Bronchial epithelial cell (primary cell): Measurements from ENCODE around the gene HOTAIR. TPM values are rescaled to one million over a fixed set of nuclear protein-coding genes. Genes with fewer than 3 reads are reported as not detected.

Experiments
- DNase-seq: peaks from one replicate; pipeline ENCODE4 v3.0.0-alpha.2; 2010; ENCODE audit warnings: low read depth
- FAIRE-seq: peaks from 2 replicates; lab custom pipeline; 2011; peaks lifted over from hg19 to GRCh38; lab: Jason Lieb, UNC
- H3K27me3 ChIP-seq: 2 replicates; pipeline ENCODE4 v1.5.1; 2011; ENCODE audit warnings: low read length; ENCODE audit not compliant: control insufficient read depth, insufficient read depth
- H3K36me3 ChIP-seq: 2 replicates; pipeline ENCODE4 v1.5.1; 2011; ENCODE audit warnings: low read length; ENCODE audit not compliant: control insufficient read depth, insufficient read depth
- H3K4me3 ChIP-seq: 2 replicates; pipeline ENCODE4 v1.5.1; 2011; ENCODE audit warnings: mild to moderate bottlenecking, low read depth, low read length, control low read depth
- total RNA-seq: library from RNA; depleted of rRNA; stranded (reverse); fragments of >200 nt; gene quantifications from 2 replicates; pipeline ENCODE4 v1.2.1, GENCODE V29; 2014
- TF ChIP-seq, protein P1 (sequence below): IDR thresholded peaks from 2 replicates; pipeline ENCODE4 v1.5.1; 2011; ENCODE audit warnings: mild to moderate bottlenecking, moderate library complexity, low read length, control low read depth, inconsistent platforms; ENCODE audit not compliant: insufficient read depth, severe bottlenecking

Gene HOTAIR
- total RNA-seq, 1 donor from 2014 or later = not detected

DNA sequence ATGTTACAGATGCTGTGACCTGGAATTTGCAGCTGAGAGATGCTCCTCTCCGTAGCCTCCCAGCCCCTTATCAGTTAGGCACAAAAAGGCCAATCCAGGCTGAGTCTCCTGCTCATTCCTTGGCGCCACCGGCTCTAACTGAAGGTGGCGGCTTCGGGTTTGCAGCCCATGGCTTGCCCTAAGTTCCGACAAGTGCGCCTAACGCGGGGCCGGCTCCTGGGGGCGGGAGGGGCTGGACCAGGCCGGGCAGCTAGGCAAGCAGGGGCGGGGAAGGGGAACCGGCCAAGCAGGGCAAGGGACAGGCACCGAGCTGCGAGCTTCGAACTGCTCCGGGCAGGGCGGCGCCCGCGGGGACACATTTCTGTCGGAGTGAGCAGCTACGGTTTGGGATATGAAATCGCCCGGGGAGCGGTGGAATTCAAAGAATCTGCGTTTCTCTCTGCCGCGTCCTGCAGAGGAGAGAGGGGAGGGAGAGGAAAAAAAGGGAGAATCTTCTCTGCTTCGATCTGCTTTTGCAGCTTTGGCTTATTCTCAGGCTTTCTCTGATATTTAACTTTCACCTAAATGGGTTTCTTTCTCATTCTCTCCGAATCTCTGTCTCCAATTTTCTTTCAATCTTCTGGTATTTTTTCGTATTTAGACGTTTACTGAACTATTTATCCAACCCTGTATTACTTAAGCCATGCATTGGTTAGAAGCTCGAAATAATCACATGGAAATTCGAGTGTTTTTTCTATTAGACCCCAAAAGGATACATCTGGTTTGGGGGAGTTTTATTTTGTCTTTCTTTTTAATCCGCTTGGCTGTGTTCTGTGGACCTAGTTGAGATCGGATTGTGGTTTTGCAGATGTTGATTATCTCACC, 21.7 kb downstream of the HOTAIR start:
- no peak for DNase-seq
- Histone ChIP-seq H3K4me3 (no peak overlapping the region), H3K36me3 (no peaks in the 10 kb centered on the region), H3K27me3 (peaks cover 84% of the 10 kb centered on the region)
- FAIRE-seq = no peak
- TF ChIP-seq, protein P1, sequence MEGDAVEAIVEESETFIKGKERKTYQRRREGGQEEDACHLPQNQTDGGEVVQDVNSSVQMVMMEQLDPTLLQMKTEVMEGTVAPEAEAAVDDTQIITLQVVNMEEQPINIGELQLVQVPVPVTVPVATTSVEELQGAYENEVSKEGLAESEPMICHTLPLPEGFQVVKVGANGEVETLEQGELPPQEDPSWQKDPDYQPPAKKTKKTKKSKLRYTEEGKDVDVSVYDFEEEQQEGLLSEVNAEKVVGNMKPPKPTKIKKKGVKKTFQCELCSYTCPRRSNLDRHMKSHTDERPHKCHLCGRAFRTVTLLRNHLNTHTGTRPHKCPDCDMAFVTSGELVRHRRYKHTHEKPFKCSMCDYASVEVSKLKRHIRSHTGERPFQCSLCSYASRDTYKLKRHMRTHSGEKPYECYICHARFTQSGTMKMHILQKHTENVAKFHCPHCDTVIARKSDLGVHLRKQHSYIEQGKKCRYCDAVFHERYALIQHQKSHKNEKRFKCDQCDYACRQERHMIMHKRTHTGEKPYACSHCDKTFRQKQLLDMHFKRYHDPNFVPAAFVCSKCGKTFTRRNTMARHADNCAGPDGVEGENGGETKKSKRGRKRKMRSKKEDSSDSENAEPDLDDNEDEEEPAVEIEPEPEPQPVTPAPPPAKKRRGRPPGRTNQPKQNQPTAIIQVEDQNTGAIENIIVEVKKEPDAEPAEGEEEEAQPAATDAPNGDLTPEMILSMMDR = no peak

DNA sequence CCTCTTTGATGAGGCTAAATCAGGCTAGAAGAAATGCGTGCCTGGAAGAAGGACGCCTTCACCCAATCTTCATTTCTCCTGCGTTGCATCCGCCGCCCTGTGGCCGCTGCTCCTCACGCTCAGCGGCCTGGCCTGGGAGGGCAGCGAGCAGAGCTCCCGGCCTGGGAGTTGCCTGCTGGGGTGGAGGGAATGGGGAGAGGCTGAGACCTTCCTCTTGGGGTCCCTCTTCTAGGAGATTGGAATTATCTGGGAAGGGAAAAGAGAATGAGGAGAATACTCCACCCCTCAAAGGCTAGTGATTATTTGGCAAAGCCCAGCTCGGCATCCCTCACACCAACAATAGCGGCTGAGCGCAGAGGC, 22.4 kb downstream of the HOTAIR start:
- no peak for DNase-seq
- Histone ChIP-seq H3K36me3 (no peaks in the 10 kb centered on the region), H3K27me3 (peaks cover 79% of the 10 kb centered on the region), H3K4me3 (no peak overlapping the region)
- FAIRE-seq = no peak
- TF ChIP-seq, protein P1 = no peak

DNA sequence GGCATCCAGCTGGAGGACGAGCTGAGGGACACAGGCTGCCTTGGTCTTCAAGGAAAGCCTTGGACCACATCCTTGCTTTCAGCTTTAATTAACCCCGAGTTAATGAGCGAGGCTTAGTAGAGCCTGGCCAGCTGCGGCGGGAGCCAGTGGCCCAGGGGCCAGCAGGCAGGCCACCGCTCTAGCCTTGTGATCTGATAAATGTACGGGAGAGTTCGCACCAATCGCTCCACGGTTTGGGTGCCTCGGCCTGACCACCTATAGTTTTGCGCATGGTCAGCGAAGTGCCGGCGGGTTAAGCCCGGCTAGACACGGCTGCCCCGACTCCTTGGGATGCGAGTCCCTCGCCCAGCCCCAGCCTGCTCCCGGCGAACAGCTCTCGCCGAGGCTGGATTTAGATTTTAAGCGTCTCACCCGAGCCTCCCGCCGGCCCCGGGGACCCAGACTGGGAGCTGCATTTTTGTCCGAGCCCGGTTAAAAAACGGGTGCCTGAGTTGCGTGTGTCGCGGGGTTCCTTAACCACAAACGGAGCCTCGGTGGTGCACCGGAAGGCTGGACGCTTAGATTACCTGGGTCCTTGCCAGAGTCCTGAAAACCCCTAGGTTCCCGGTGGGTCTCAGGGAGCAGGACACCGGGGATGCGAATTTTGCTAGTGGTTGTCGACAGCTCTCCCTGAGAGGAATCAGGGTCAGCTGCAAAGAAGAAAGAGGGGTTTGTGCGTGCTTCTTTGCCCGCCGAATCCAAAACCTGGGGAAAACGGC, 23.0 kb downstream of the HOTAIR start:
- H3K27me3 ChIP-seq = peaks cover 75% of the 10 kb centered on the region
- no peak overlapping the region for H3K4me3 ChIP-seq
- DNase-seq (no peak), FAIRE-seq (no peak)
- TF ChIP-seq, protein P1 = no peak
- no peaks in the 10 kb centered on the region for H3K36me3 ChIP-seq

DNA sequence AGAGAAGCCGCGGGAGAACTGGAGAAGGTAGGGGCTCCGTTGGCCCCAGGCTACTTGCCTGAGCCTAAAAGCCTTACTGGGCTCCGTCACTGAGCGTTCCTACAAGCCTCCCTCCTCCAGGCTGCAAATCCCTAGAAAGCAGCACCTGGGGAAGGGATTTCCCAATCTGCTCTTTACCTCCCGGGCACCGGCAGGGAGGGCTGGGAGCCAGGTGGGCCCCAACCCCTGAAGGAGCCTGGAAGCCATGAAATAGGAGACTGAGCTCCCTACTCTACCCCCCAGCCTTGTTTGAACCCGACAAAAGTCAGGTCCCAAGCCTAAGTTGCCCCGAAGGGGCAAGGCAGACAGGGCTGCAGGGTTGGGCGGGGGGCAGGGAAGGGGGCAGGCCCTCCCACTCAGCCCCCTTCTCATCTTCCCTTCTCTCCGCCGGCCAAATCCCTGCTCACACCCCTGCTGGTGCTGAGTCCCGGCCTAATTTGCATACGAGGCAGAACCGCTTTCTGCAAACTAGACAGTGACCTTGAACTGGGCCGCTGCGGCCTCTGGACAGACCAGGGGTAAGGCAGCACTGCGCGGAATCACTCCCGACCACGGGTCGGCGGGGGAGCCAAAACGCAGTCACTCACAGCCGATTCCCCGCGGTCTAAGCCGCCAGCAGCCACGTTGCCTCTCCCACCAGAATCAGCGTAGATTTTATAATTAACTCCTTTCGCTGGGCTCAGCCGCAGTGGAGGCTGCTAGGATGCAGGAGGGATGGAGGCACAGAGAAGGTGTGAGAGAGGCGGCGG, 23.8 kb downstream of the HOTAIR start:
- FAIRE-seq (no peak), DNase-seq (no peak)
- Histone ChIP-seq H3K36me3 (no peaks in the 10 kb centered on the region), H3K4me3 (no peak overlapping the region), H3K27me3 (peaks cover 72% of the 10 kb centered on the region)
- TF ChIP-seq, protein P1 = no peak

DNA sequence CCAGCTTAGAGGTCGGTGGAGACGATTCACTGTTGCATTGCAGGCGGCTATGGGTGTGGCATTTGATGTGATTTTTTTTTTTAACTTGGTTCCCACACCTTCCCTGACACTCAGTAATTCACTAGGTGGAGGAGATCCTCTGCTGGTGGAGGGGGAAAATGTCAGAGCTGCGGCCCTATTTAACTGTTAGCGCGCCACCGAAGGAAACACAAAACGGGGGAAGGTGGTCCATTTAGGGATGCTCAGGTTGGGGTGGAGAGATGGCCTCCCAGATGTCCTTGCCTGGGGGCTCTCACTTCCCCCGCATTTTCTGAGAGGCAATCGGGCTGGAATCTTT, 24.3 kb downstream of the HOTAIR start:
- Histone ChIP-seq H3K4me3 (no peak overlapping the region), H3K36me3 (no peaks in the 10 kb centered on the region), H3K27me3 (peaks cover 72% of the 10 kb centered on the region)
- FAIRE-seq (no peak), DNase-seq (no peak)
- TF ChIP-seq, protein P1 = no peak
